Measurements from ENCODE around the gene TPST2. TPM values are rescaled to one million over a fixed set of nuclear protein-coding genes. Genes with fewer than 3 reads are reported as not detected.

TPST2 gene
- total RNA-seq, 2 donors from 2014 or later, result 37.7 to 82.3 TPM

DNA sequence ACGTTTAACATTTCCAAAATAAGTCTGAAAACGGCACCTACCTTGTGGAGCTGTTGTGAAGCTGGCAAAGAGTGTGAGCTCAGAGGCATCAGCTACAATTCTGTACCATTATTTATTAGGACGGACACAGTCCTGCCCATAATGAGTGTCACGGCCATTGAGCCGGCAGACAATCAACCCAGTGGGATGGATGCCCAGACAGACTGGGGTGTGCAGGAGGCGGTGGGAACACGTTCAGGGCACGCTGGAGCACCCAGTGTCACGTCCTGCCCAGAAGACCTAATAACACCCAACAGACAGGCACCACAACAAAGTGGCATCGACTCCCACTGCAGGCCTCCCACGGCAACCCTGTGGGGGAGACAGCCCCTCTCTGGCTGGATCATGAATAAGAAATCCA lies 34.5 kb downstream of the TPST2 start:
- H3K4me3 ChIP-seq, result no peak overlapping the region
- TF ChIP-seq, protein P1, sequence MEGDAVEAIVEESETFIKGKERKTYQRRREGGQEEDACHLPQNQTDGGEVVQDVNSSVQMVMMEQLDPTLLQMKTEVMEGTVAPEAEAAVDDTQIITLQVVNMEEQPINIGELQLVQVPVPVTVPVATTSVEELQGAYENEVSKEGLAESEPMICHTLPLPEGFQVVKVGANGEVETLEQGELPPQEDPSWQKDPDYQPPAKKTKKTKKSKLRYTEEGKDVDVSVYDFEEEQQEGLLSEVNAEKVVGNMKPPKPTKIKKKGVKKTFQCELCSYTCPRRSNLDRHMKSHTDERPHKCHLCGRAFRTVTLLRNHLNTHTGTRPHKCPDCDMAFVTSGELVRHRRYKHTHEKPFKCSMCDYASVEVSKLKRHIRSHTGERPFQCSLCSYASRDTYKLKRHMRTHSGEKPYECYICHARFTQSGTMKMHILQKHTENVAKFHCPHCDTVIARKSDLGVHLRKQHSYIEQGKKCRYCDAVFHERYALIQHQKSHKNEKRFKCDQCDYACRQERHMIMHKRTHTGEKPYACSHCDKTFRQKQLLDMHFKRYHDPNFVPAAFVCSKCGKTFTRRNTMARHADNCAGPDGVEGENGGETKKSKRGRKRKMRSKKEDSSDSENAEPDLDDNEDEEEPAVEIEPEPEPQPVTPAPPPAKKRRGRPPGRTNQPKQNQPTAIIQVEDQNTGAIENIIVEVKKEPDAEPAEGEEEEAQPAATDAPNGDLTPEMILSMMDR (IDR thresholded peaks at IDR 0.05), result no peak
- no peak for DNase-seq (ENCODE audit: low spot score)
- no peak for ATAC-seq (ENCODE audit: insufficient number of reproducible peaks, low FRiP score, low read depth)
- H3K27ac ChIP-seq, result no peak overlapping the region
- H3K27me3 ChIP-seq (replicated peaks; ENCODE audit: insufficient read depth), result no peaks in the 10 kb centered on the region
- no peaks in the 10 kb centered on the region for H3K36me3 ChIP-seq
- H3K4me1 ChIP-seq (ENCODE audit: control insufficient read depth in 1 of 2, low read depth in 2 of 2), result peaks cover 0 to 20% of the 10 kb centered on the region in 2 donors
- H3K9me3 ChIP-seq, result no peaks in the 10 kb centered on the region

DNA sequence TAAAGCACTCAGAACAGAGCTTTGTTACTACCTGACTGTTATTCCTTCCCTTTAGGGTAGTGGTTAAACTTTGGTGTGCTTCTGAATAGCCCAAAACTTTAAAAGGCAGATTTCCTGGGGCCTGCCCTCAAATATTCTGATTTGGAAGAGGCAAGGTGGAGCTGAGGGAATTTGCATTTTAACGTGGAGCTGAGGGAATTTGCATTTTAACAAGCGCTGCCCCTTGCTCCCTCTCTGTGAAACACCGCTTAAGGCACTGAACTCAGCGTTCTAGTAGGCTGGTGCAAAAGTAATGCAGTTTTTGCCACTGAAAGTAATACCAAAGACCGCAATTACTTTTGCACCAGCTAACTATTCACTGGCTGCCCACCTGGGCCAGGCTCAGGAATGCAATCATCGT lies 35.0 kb downstream of the TPST2 start:
- H3K27ac ChIP-seq, result no peak overlapping the region
- H3K36me3 ChIP-seq, result no peaks in the 10 kb centered on the region
- H3K27me3 ChIP-seq (replicated peaks; ENCODE audit: insufficient read depth), result no peaks in the 10 kb centered on the region
- TF ChIP-seq, protein P1 (IDR thresholded peaks at IDR 0.05), result no peak
- no peaks in the 10 kb centered on the region for H3K9me3 ChIP-seq
- ATAC-seq (ENCODE audit: insufficient number of reproducible peaks, low FRiP score, low read depth) (no peak), DNase-seq (ENCODE audit: low spot score) (no peak)
- peaks cover 0 to 24% of the 10 kb centered on the region in 2 donors for H3K4me1 ChIP-seq (ENCODE audit: control insufficient read depth in 1 of 2, low read depth in 2 of 2)
- no peak overlapping the region for H3K4me3 ChIP-seq

DNA sequence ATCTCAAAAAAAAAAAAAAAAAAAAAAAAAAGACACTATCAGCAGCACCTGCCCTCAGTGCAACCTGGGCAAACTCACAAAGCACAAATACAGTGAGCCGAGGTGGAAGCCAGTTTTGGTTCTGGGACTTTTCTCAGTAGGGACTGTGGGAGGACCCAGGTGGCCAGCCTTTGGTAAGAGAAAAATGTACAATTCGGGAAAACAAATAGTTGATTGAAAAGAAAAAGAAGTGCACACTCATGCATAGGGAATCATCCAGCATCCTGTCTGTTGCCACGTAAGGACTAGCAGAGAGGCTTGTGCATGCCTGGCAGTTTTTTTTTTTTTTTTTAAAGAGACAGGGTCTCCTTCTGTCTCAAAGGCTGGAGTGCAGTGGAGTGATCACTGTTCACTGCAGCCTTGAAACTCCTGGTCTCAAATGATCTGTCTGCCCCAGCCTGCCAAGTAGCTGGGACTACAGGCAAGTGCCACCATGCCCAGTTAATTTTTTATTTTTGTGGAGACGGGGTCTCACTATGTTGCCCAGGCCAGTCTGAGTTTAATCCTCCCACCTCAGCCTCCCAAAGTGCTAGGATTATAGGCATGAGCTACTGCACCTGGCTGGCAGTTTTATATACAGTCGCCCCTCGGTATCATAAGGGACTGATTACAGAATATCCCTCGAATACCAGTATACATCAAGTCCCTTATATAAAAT lies 36.7 kb downstream of the TPST2 start:
- H3K4me1 ChIP-seq (ENCODE audit: control insufficient read depth in 1 of 2, low read depth in 2 of 2), result peaks cover 0 to 23% of the 10 kb centered on the region in 2 donors
- no peak overlapping the region for H3K4me3 ChIP-seq
- H3K27me3 ChIP-seq (replicated peaks; ENCODE audit: insufficient read depth), result no peaks in the 10 kb centered on the region
- DNase-seq (ENCODE audit: low spot score) (no peak), ATAC-seq (ENCODE audit: insufficient number of reproducible peaks, low FRiP score, low read depth) (no peak)
- H3K9me3 ChIP-seq, result no peaks in the 10 kb centered on the region
- TF ChIP-seq, protein P1 (IDR thresholded peaks at IDR 0.05), result no peak
- no peaks in the 10 kb centered on the region for H3K36me3 ChIP-seq
- no peak overlapping the region for H3K27ac ChIP-seq

DNA sequence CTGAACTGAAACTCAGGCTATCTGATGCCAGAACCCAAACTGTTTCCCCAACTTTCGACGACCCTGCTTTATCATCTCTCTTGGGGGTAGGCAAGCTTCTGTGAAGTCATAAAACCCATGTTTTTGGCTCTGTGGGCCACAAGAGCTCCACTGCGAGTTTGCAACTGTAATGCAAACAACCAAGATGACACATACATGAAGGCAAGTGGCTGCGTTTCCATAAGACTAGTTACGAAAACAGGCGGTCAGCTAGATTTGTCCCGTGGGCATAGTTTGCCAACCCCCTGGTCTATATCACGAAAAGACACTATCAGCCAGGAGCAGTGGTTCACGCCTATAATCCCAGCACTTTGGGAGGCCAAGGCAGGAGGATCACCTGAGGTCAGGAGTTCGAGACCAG lies 37.5 kb downstream of the TPST2 start:
- TF ChIP-seq, protein P1 (IDR thresholded peaks at IDR 0.05), result no peak
- ATAC-seq (ENCODE audit: insufficient number of reproducible peaks, low FRiP score, low read depth), result no peak

DNA sequence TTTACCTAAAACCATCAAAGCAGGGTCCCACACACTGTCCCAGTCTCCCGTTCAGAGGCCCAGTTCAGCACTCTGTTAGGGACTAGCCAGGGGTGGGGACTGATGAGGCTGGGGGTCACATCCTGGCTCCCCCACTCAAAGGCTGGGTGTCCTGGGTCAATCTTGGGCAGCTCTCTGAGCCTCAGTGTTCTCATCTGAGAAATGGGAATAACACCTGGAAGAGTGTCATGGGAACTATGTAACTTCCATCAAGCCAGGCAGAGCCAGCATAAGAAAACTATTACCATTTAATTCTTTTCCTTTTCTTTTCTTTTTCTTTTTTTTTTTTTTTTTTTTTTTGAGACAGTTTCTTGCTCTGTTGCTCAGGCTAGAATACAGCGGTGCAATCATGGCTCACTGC lies 38.4 kb downstream of the TPST2 start:
- peaks cover 0 to 17% of the 10 kb centered on the region in 2 donors for H3K4me1 ChIP-seq (ENCODE audit: control insufficient read depth in 1 of 2, low read depth in 2 of 2)
- ATAC-seq (ENCODE audit: insufficient number of reproducible peaks, low FRiP score, low read depth) (no peak), DNase-seq (ENCODE audit: low spot score) (no peak)
- no peak overlapping the region for H3K4me3 ChIP-seq
- H3K9me3 ChIP-seq, result no peaks in the 10 kb centered on the region
- H3K27ac ChIP-seq, result no peak overlapping the region
- H3K27me3 ChIP-seq (replicated peaks; ENCODE audit: insufficient read depth), result no peaks in the 10 kb centered on the region
- TF ChIP-seq, protein P1 (IDR thresholded peaks at IDR 0.05), result no peak
- H3K36me3 ChIP-seq, result no peaks in the 10 kb centered on the region

More for the DNA sequence above, 37.5 kb downstream of the TPST2 start:
- peaks cover 0 to 18% of the 10 kb centered on the region in 2 donors for H3K4me1 ChIP-seq (ENCODE audit: control insufficient read depth in 1 of 2, low read depth in 2 of 2)
- no peak for DNase-seq (ENCODE audit: low spot score)
- H3K4me3 ChIP-seq, result no peak overlapping the region
- no peaks in the 10 kb centered on the region for H3K27me3 ChIP-seq (replicated peaks; ENCODE audit: insufficient read depth)
- H3K27ac ChIP-seq, result no peak overlapping the region
- no peaks in the 10 kb centered on the region for H3K9me3 ChIP-seq
- no peaks in the 10 kb centered on the region for H3K36me3 ChIP-seq

Measured in thoracic aorta (tissue), 2 donors.